Upper lobe of left lung (tissue), 4 donors: ENCODE results near the gene IGSF1.

Source experiments
- CTCF ChIP-seq, 6 experiments: fragments of 450-650 bp in 4 of 6; fragments of 200-600 bp in 2 of 6; sonication (generic) in 2 of 6; IDR thresholded peaks; one replicate each; pipeline ENCODE4 v1.5.1; 2016 to 2019; ENCODE audit warnings: antibody characterized with exemption in 6 of 6
- EP300 ChIP-seq, 4 donors: sonication (generic); formaldehyde crosslinking; IDR thresholded peaks; one replicate each; pipeline ENCODE4 v1.5.1; 2017; ENCODE audit warnings: antibody characterized with exemption in 4 of 4, control low read depth in 2 of 4
- POLR2A ChIP-seq, 4 donors: fragments of 450-650 bp; IDR thresholded peaks; one replicate each; pipeline ENCODE4 v1.5.1; 2016 to 2017; ENCODE audit warnings: antibody characterized with exemption in 4 of 4, mild to moderate bottlenecking in 2 of 4
- POLR2AphosphoS5 ChIP-seq, 2 donors: sonication (generic); formaldehyde crosslinking; IDR thresholded peaks; one replicate each; pipeline ENCODE4 v1.5.1; 2017; ENCODE audit warnings: antibody characterized with exemption in 2 of 2

GRCh38 chrX:131227608-131228007, 61.5 kb downstream of the IGSF1 start:
- TF ChIP-seq CTCF (IDR thresholded peaks at IDR 0.05) (no peak), EP300 (IDR thresholded peaks at IDR 0.05) (no peak), POLR2A (IDR thresholded peaks at IDR 0.05) (no peak), POLR2AphosphoS5 (IDR thresholded peaks at IDR 0.05) (no peak)
